Left cardiac atrium (tissue), 4 donors: ENCODE measurements around the gene LMOD1. TPM values are rescaled to one million over a fixed set of nuclear protein-coding genes. Genes with fewer than 3 reads are reported as not detected.
"Not testable (repeated sequence)": the region's sequence is repeated elsewhere in the genome, so short reads cannot be mapped to it uniquely, and the experiment has no call there.

Experiments used
- ATAC-seq, 2 donors: fragments of 200-7000 bp; cut with Tn5 transposase; one replicate each; pipeline ENCODE4 v1.9.1; 2020; ENCODE audit warnings: mild to moderate bottlenecking in 2 of 2, moderate library complexity in 2 of 2
- DNase-seq: peaks from one replicate; pipeline ENCODE4 v3.0.0-alpha.2; 2020
- intact Hi-C, 2 donors: fragments of 100-400 bp; cut with DNase I; formaldehyde crosslinking; loops; one replicate each; pipeline versions ENCODE4 v1.14.1 to v1.15.1; 2022 to 2023
- long read RNA-seq: library from polyadenylated mRNA; unstranded; transcript quantifications from one replicate; pipeline ENCODE4 v2.0.0, GENCODE V29; 2021
- total RNA-seq, 2 donors: library from RNA; stranded (reverse); fragmentation: NEBNext Ultra II Directional; extraction: Animal tissue kit (Norgen Biotek cat#: 25700); gene quantifications; one replicate each; pipeline ENCODE4 v1.2.1, GENCODE V29; 2021
- donor health status: DM: no; HTN: yes; CAD: no.
- donor health status: DM: no; HTN: yes; CAD: no; lungs with severe emphysema.
- donor health status: DM: yes; HTN: yes; CAD: no.
- donor health status: Dilated cardiomyopathy.

LMOD1 gene
- 10 to 100 TPM; 21.3 to 36.2 TPM for total RNA-seq
- long read RNA-seq, partial matches to known transcripts = 10 of 18 reads
- long read RNA-seq, other reads (novel, unspliced or antisense) = 5 of 18 reads

DNA sequence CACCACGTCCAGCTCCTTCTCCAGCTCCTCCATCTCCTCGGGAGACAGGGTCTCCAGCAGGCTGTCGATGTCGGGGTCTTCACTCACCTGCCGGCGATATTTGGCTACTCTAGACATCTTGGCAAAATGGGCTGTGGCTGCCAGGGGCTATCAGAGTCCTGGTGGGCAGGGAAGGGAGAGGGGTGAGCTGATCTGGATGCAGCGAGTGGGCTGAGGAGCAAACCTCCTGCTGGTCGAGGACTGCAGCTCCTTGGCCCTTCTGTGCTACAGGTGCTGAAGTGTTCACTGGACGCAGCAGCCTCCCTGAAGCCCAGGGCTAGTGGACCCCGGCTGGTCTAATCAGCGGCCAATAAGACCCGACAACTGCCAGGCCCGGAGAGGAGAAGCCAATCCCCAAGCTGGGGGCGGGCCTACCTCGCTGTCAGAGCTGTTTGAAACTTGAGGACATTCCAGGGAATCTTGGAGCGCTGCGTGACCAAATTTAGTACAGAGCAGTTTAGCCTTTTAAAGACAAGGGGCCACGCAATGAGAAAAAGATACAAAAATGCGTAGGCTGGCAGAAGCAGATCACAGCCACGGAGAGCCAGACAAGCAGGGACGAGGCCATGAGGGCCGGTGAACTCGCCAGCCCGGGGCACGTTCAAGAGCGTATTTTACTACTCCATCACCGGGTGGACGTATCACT lies at the start of gene LMOD1:
LMOD1 (minus strand) TSS at position 325 of the 685 bp plus-strand sequence; CDS start at position 117, 208 bp downstream.
- ATAC-seq = peak; percentile 96 to 97
- intact Hi-C loops = no loop called here

DNA sequence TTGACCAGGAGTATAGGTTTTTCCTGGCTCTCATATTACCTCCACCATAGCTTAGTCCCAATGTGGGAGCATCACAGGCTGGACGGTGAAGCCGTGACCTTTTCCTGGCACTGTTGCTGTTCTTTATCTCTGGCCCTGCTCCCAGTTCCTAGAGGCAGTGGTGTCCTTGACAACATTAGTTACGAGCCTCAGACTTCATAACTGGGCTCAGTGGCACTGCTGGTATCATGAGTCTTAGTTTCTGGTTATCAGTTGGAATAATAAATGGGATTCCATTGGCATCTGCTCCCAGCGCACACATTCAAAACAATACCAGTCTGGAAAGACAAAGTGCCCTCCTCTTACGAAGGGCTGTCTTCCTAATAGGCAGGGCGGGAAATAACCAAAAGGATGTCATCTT lies 44.1 kb upstream of the LMOD1 start:
- intact Hi-C loops = no loop called here
- ATAC-seq = peak; percentile 89 to 90
- peak; percentile 40 for DNase-seq

More for the DNA sequence above, at the start of gene LMOD1:
- peak; percentile 87 for DNase-seq

DNA sequence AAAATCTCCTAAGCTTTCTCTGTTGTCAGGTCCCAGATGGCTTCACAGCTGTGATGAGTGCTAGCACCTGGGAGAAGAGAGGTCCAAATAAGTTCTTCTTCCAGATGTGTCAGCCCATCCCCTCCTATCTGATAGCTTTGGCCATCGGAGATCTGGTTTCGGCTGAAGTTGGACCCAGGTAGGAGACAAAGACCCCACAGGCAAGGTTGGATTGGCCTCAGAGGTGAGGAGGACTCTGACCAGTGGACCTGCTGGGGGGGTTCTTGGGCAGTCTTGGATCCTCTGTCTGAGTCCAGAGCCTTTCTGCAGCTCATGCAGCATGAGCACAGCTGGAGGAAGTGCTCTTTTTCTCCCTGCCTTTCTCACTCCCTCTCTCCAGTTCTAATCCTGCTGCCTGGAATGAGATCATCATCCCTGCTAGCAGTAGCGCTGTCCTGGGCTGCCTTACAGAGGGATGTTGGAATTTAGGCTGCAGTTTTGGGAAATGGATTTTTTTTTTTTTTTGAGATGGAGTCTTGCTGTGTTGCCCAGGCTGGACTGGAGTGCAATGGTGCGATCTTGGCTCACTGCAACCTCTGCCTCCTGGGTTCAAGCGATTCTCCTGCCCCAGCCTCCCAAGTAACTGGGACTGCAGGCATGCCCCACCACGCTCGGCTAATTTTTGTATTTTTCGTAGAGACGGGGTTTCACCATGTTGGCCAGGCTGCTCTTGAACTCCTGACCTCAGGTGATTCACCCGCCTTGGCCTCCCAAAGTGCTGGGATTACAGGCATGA lies 43.2 kb upstream of the LMOD1 start:
- DNase-seq = no peak
- no peak for ATAC-seq
- intact Hi-C loops = no loop called here

DNA sequence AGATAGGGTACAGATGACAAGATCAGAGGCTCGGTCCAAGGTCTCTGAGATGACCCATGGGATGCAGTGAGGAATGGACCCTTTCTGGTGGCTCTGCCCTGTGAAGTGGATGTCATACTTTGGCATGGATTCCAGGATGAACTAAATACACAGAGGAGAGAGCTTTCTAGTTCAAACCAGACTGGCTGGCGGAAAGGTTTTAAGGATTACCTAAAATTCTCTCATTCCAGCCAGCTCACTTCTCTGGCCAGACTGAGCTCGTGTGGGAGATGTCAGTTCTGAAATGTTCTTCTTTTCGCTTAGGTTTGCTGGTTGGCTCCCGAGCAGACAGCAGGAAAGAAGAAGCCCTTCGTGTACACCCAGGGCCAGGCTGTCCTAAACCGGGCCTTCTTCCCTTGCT lies 42.3 kb upstream of the LMOD1 start:
- intact Hi-C loops = no loop called here
- no peak for DNase-seq
- no peak for ATAC-seq

DNA sequence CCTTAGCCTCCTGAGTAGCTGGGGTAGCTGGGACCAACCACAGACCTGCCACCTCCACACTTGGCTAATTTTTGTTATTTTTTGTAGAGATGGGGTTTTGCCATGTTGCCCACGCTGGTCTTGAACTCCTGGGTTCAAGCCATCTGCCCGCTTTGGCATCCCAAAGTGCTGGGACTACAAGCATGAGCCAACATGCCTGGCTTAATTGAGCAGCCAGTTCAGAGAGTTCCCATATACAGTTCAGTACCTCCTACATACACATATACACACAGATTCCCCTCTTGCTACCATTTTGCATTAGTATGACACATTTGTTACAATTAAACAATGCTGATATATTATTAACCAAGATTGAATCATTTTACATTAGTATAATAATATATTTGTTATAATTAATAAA lies 39.0 kb upstream of the LMOD1 start:
- ATAC-seq = no peak
- no peak for DNase-seq
- intact Hi-C loops = no loop called here

DNA sequence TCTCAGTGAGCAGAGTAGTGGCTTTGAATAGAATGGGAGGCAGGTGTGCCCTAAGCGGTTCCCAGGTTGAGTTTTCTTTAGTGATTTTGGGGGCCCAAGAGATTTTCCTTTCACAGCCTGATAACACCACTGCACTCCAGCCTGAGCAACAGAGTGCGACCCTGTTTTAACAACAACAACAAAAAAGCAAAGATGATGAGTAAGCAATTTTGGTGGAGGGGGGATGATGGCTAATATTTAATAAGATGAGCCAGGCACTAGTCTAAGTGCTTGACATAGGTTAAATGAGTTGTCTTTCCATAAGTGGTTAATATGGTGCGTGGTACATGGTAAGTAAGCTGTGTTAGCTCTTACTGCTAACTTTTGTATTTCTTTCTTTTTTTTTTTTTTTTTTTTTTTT lies 38.1 kb upstream of the LMOD1 start:
- DNase-seq = no peak
- no peak for ATAC-seq
- intact Hi-C loops = no loop called here

DNA sequence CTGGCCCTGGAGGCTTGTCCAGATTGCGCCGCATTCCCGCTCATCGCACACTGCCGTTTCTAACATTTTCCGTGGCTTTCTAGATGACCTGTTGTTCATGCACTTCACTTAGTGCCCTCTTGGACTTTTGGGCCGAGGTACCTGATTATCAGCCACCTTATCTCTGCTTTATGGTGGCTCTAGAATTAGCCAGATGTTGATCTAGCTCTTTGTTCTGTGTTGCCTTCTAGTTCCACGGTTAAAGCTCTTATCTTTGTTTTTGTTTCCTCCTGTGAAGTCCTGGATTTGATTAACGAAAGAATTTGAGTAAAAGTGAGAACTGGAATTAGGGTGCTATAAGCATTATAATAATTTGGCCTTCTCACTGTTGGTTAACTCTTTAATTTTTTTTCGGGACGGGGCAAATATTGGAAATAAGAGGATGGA lies 37.0 kb upstream of the LMOD1 start:
- DNase-seq (no peak), ATAC-seq (no peak)
- intact Hi-C loops = no loop called here

DNA sequence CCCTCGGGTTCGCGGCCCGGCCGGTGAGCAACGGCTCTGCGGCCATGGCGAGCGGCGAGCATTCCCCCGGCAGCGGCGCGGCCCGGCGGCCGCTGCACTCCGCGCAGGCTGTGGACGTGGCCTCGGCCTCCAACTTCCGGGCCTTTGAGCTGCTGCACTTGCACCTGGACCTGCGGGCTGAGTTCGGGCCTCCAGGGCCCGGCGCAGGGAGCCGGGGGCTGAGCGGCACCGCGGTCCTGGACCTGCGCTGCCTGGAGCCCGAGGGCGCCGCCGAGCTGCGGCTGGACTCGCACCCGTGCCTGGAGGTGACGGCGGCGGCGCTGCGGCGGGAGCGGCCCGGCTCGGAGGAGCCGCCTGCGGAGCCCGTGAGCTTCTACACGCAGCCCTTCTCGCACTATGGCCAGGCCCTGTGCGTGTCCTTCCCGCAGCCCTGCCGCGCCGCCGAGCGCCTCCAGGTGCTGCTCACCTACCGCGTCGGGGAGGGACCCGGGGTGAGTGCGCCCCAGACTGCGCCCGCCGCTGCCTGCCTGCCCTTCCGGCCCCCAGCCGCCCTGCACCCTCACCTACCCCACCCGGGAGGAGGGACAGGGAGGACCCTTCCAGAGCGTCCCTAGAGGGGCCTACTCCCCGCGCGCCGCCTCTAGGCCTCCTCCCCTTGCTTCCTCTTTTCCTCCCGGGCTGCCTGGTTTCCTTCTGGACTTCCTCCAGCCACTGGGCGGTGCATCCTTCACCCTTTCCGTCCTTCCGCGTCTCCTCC lies 36.5 kb upstream of the LMOD1 start, which contains the start of gene RNPEP:
RNPEP (plus strand) TSS at position 26 of the 757 bp plus-strand sequence; CDS start at position 45, 19 bp downstream.
- peak; percentile 83 for DNase-seq
- intact Hi-C loops = no loop called here
- ATAC-seq = peak; percentile 94 to 95

DNA sequence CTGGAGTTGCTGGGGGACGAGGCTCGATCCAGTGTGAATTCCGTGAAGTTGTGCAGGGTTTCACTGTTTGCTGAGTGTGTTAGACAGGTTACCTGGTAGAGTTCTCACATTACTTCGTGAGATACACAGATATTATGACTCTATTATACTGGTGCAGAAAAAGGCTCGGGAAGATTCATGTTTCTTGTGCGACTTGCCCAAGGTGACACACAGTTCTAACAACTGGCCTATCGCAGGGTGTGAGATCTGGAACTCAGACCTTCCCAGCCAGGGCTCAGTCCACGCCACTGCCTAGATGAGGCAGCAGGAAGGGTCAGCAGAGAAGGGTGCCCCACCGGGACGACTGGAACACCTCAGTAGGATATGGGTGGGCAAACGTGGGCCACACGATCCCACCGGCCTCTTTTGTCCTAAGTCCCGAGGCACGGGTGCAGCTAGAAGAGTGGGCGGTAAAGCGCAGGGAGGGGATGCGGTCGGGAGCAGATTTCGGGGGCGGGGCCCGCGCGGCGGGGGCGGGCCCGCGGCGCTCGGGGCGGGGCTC lies 35.8 kb upstream of the LMOD1 start:
- DNase-seq = peak; percentile 78
- intact Hi-C loops = no loop called here
- ATAC-seq = peak in 1 of 2 donors; percentile 18

DNA sequence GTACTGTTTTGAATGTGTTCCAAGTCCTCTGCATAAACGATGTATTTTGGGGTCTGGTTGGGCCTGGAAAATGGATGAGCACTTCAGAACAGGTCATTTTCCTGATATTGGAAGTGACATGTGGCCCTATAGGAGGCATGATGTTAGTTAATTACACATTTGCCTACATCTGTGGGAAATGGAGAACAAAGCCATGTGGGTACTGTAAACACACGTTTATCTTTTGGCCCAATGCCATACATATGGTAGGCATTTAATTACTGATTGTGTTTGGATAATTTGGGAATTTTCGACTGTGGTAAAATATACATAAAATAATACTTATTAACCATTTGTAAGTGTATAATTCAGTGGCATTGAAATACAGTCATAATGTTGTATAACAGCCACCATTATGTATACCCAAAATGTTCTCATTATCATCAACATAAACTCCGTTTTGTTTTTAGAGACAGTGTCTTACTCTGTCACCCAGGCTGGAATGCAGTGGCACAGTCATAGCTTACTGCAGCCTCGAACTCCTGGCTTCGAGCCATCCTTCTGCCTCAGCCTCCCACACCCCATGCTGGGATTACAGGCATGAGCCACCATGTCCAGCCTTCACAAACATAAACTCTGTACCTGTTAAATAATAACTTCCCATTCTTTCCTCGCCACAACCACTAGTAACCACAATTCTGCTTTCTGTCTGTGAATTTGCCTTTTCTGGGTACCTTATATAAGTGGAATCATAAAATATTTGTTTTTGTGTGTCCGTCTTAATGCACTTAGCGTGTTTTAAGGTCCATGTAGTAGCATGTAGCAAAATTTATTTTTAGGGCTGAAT lies 24.2 kb upstream of the LMOD1 start:
- intact Hi-C loops = loop anchor here (5.0 kb wide), 2 partner anchors 73 to 93 kb away; no protein-coding TSS in a partner anchor
- ATAC-seq = peak in 1 of 2 donors; percentile 43
- DNase-seq = no peak

DNA sequence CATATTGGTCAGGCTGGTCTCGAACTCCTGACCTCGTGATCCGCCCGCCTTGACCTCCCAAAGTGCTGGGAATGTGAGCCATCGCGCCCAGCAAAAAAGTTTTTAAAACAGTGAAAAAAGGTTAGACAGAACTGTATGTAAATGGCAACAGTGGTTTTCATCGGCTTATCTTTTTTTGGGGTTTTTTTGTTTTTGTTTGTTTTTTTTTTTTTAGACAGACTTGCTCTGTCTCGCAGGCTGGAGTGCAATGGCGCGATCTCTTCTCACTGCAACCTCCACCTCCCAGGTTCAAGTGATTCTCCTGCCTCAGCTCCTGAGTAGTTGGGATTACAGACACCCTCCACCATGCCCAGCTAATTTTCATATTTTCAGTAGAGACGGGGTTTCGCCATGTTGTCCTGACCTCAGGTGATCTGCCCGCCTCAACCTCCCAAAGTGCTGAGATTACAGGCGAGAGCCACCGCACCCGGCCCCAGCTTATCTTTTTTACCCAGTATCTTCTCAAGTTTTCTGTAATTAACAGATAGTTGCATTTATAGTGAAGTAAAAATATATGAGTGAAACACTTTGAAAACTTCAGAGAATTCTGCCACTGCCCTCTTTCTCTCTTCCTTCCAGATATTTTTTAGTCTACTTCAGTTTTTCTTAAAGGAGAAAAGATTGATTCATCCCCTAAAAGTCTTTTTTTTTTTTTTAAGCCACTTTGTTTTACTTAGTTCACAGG lies 22.0 kb upstream of the LMOD1 start:
- DNase-seq (no peak), ATAC-seq (no peak)
- intact Hi-C loops = no loop called here

DNA sequence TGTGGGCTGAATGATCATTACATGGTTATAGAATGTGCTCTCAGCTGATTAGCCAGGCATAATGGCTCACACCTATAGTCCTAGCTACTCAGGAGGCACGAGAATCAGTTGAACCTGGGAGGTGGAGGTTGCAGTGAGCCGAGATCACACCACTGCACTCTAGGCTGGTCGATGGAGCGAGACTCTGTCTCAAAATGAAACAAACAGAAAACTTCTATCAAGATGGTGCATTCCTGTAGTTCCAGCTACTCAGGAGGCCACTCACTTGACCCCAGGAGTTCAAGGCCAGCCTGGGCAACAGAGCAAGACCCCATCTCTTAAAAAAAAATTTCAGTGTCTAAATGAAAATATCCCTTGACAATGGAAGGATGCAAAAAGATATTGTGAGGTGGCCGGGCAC lies 19.8 kb upstream of the LMOD1 start:
- intact Hi-C loops = no loop called here
- ATAC-seq (no peak), DNase-seq (no peak)

DNA sequence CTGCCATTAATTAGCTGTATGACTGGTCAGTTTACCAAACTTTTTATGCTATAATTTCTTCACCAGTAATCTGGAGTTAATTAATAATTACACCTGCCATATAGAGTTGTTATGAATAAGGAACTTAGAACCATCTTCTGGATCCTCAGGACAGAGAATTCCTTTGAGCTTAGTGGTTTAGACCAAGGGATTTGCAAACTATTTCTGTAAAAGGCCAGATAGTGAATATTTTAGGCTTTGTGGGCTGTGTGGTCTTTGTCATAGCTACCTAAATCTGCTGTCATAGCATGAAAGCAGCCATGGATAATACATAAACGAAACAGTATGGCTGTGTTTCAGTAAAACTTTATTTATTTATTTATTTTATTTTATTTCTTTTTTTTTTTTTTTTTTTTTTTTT lies 17.9 kb upstream of the LMOD1 start:
- DNase-seq (no peak), ATAC-seq (no peak)
- intact Hi-C loops = no loop called here

DNA sequence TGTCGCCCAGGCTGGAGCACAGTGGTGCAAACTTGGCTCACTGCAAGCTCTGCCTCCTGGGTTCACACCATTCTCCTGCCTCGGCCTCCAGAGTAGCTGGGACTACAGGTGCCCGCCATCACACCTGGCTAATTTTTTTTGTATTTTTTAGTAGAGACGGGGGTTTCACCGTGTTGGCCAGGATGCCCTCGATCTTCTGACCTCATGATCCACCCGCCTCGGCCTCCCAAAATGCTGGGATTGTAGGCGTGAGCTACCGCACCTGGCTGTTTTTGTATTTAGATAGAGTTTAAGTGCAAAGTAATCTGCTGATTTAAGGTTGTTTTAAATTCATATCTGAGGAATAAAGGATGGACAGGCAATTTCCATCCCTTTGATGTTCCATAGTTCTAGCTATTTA lies 16.0 kb upstream of the LMOD1 start:
- DNase-seq, ATAC-seq, intact Hi-C loops: not testable (repeated sequence)

DNA sequence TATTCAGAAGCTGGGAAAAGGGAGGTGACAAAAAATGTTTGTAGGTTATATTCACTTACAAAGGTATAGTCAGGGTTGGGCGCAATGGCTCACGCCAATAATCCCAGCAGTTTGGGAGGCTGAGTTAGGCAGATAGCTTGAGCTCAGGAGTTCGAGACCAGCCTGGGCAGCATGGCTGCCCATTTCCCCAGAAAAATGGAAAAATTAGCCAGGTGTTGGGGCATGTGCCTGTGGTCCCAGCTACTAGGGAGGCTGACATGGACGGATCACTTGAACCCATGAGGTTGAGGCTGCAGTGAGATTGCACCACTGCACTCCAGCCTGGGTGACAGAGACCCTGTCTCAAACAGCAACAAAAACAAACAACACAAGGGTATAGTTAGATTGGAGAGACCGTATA lies 12.0 kb upstream of the LMOD1 start:
- intact Hi-C loops = no loop called here
- no peak for DNase-seq

DNA sequence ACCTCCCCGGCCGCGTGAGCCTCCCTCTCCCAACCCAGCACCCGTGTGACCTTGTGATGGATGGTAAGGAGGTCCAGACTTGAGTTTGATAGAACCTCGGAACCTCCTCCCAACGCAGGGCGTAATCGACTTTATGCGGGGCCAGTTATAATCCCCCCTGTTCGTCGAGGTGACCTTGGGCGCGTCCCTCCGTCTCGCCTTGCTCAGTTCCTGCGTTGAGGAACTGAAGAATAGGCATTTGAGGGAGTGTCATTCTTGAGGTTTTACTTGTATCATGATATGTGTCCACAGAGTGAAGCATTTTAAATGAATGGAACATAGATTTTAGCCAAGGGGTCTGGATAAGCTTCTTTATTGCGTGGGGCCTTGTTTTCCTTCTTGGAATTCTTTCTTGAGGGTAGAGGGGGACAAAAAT lies 9.4 kb upstream of the LMOD1 start:
- no peak for DNase-seq
- peak; percentile 31 to 60 for ATAC-seq
- intact Hi-C loops = no loop called here

More for the DNA sequence above, 12.0 kb upstream of the LMOD1 start:
- no peak for ATAC-seq

DNA sequence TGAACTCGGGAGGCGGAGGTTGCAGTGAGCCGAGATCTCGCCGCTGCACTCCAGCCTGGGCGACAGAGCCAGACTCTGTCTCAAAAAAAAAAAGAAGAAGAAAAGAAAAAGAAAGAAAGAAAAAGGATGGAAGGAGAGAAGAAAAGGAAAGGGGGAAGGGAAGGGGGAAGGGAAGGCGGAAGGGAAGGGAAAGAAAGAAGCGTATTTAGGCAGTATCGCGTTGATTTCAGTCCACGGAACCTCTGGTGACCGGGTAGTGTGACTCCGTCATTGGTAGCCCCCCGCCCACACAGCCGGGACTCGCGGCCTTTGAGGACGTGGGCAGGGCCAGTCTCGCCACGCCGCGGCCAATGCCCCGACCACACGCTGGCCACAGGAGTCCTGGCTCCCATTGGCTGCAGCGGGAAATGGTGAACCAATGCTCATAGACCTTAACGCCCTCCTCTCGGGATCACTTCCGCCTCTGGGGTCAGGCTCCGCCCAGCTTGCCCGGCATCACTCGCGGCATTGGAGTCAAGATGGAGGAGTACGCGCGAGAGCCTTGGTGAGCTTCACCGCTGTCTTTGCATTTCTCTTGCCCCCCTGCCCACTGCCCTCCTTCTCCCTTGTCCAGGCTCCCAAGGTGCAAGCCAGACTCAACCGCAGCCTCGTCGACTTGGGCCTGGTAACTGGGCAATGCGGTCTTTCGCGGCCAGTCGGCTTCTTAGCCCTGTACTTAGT lies 8.8 kb upstream of the LMOD1 start, which contains the start of gene TIMM17A:
TIMM17A (plus strand) TSS at position 495 of the 720 bp plus-strand sequence; CDS start at position 519, 24 bp downstream.
- intact Hi-C loops = no loop called here

More for the DNA sequence above, 8.8 kb upstream of the LMOD1 start, which contains the start of gene TIMM17A:
- DNase-seq (peak; percentile 98), ATAC-seq (peak; percentile 100)
